Epithelial cell of esophagus (primary cell): ENCODE measurements around the gene KIAA0825.
A peak's percentile ranks its signal among the peaks of the same experiment; 100 is the strongest.

Experiments used
- DNase-seq: peaks from one replicate; pipeline ENCODE4 v3.0.0; 2010; ENCODE audit warnings: low read depth
- H3K4me3 ChIP-seq: 2 replicates; pipeline ENCODE4 v1.5.1; 2011; ENCODE audit warnings: mild to moderate bottlenecking, low read length, control low read depth
- CTCF ChIP-seq: IDR thresholded peaks from 2 replicates; pipeline ENCODE4 v1.5.1; 2011; ENCODE audit warnings: low read depth, mild to moderate bottlenecking, low read length, control low read depth, inconsistent platforms; ENCODE audit not compliant: insufficient read depth; ENCODE audit errors: missing control alignments

Gene KIAA0825

GRCh38 chr5:94285984-94286383 lies 332.4 kb downstream of the KIAA0825 start:
- TF ChIP-seq CTCF: no peak
- no peak for DNase-seq
- H3K4me3 ChIP-seq: no peak overlapping the region

- TF ChIP-seq CTCF: no peak
- no peak overlapping the region for H3K4me3 ChIP-seq
- no peak for DNase-seq
These were observed 335.3 kb downstream of the KIAA0825 start for GRCh38 chr5:94283093-94283492.

GRCh38 chr5:94281236-94281801 lies 337.1 kb downstream of the KIAA0825 start:
- TF ChIP-seq CTCF: no peak
- no peak overlapping the region for H3K4me3 ChIP-seq
- DNase-seq: no peak

GRCh38 chr5:94276751-94277150 lies 341.7 kb downstream of the KIAA0825 start:
- no peak overlapping the region for H3K4me3 ChIP-seq
- peak; percentile 14 for DNase-seq
- TF ChIP-seq CTCF: no peak

GRCh38 chr5:94276048-94276447 lies 342.4 kb downstream of the KIAA0825 start:
- no peak overlapping the region for H3K4me3 ChIP-seq
- DNase-seq: peak; percentile 21
- no peak for TF ChIP-seq CTCF

GRCh38 chr5:94274707-94275106 lies 343.7 kb downstream of the KIAA0825 start:
- no peak overlapping the region for H3K4me3 ChIP-seq
- TF ChIP-seq CTCF: no peak
- DNase-seq: no peak

- no peak for TF ChIP-seq CTCF
- no peak for DNase-seq
- no peak overlapping the region for H3K4me3 ChIP-seq
These were observed 350.2 kb downstream of the KIAA0825 start for GRCh38 chr5:94268226-94268625.
